Fibroblast of mammary gland (primary cell): Measurements from ENCODE around the gene PUM2.
A peak's percentile ranks its signal among the peaks of the same experiment; 100 is the strongest.
"Not testable (repeated sequence)": the region's sequence is repeated elsewhere in the genome, so short reads cannot be mapped to it uniquely, and the experiment has no call there.

Experiments used
- DNase-seq: peaks from one replicate; pipeline ENCODE4 v3.0.0-alpha.2; 2010; ENCODE audit warnings: low read depth
- H3K4me3 ChIP-seq: 2 replicates; pipeline ENCODE4 v1.5.1; 2011; ENCODE audit warnings: low read depth, mild to moderate bottlenecking, low read length, moderate library complexity; ENCODE audit not compliant: control insufficient read depth
- CTCF ChIP-seq: conservative IDR thresholded peaks from 2 replicates; pipeline ENCODE4 v1.5.1; 2011; ENCODE audit warnings: low read depth, low read length, inconsistent platforms; ENCODE audit not compliant: control insufficient read depth, insufficient read depth

Gene PUM2

GRCh38 chr2:20236496-20236895 is 114.1 kb downstream of the PUM2 start:
- H3K4me3 ChIP-seq = no peak overlapping the region
- TF ChIP-seq CTCF = no peak

GRCh38 chr2:20235655-20236305 is 114.9 kb downstream of the PUM2 start:
- no peak for TF ChIP-seq CTCF
- no peak for DNase-seq
- no peak overlapping the region for H3K4me3 ChIP-seq

More at GRCh38 chr2:20236496-20236895, 114.1 kb downstream of the PUM2 start:
- no peak for DNase-seq

- DNase-seq, H3K4me3 ChIP-seq: not testable (repeated sequence)
These were observed 116.0 kb downstream of the PUM2 start for GRCh38 chr2:20234597-20234996.

GRCh38 chr2:20232837-20233207 is 117.8 kb downstream of the PUM2 start:
- TF ChIP-seq CTCF = no peak
- DNase-seq = no peak
- H3K4me3 ChIP-seq = no peak overlapping the region

GRCh38 chr2:20231598-20232026 is 119.0 kb downstream of the PUM2 start:
- no peak for TF ChIP-seq CTCF
- no peak overlapping the region for H3K4me3 ChIP-seq
- DNase-seq = peak; percentile 67

GRCh38 chr2:20231159-20231558 is 119.5 kb downstream of the PUM2 start:
- TF ChIP-seq CTCF = no peak
- no peak for DNase-seq
- H3K4me3 ChIP-seq = no peak overlapping the region

GRCh38 chr2:20230114-20230425 is 120.6 kb downstream of the PUM2 start:
- no peak for TF ChIP-seq CTCF
- DNase-seq = no peak
- no peak overlapping the region for H3K4me3 ChIP-seq
